K562 (cell line): Measurements from ENCODE around the gene UNC45A. TPM values are rescaled to one million over a fixed set of nuclear protein-coding genes. Genes with fewer than 3 reads are reported as not detected.

Experiments used
- ARID2 ChIP-seq: fragments of 450-650 bp; IDR thresholded peaks from 2 replicates; pipeline ENCODE4 v1.6.1; 2017; ENCODE audit warnings: antibody characterized with exemption, mild to moderate bottlenecking
- CHD4 ChIP-seq: fragments of 200-600 bp; sonication (generic); IDR thresholded peaks from 3 replicates; pipeline ENCODE4 v1.6.1; 2012; ENCODE audit warnings: low read depth, mild to moderate bottlenecking, mixed read lengths, low read length, inconsistent platforms; ENCODE audit not compliant: insufficient read depth, insufficient replicate concordance, poor library complexity, severe bottlenecking
- CREM ChIP-seq: IDR thresholded peaks from 2 replicates; pipeline ENCODE4 v1.6.1; 2014; ENCODE audit warnings: antibody characterized with exemption, low read depth
- CUX1 ChIP-seq: fragments of 200-800 bp; sonication (Bioruptor generic); IDR thresholded peaks from 2 replicates; pipeline ENCODE4 v1.6.1; 2016; ENCODE audit warnings: missing genetic modification characterization, missing compliant biosample characterization
- DACH1 ChIP-seq: fragments of 450-650 bp; IDR thresholded peaks from 2 replicates; pipeline ENCODE4 v1.6.1; 2018; ENCODE audit not compliant: partially characterized antibody
- E2F3 ChIP-seq: fragments of 250-450 bp; sonication (Bioruptor Pico); IDR thresholded peaks from 2 replicates; pipeline ENCODE4 v1.4.0; 2020; ENCODE audit warnings: mild to moderate bottlenecking
- ETV6 ChIP-seq, 3 experiments: fragments of 150-350 bp in 1 of 3; sonication (generic) in 1 of 3; formaldehyde crosslinking in 1 of 3; IDR thresholded peaks; 2 replicates each; pipeline versions ENCODE4 v1.6.1 to v1.8.0; 2014 to 2022; ENCODE audit warnings: borderline replicate concordance in 2 of 3, low read depth in 2 of 3, antibody characterized with exemption in 1 of 3, low read length in 1 of 3, mild to moderate bottlenecking in 1 of 3, missing genetic modification reagents in 1 of 3
- EZH2 ChIP-seq: IDR thresholded peaks from 2 replicates; pipeline ENCODE4 v1.6.1; 2012; ENCODE audit warnings: low read depth, mild to moderate bottlenecking, inconsistent platforms, low read length, borderline replicate concordance
- KHSRP ChIP-seq: fragments of 450-650 bp; IDR thresholded peaks from 2 replicates; pipeline ENCODE4 v1.6.1; 2017
- MNT ChIP-seq, 2 experiments: fragments of 450-650 bp; conservative IDR thresholded peaks; 2 replicates each; pipeline ENCODE4 v1.6.1; 2017; ENCODE audit warnings: mild to moderate bottlenecking in 2 of 2, moderate library complexity in 2 of 2
- NR2C2 ChIP-seq, 2 experiments: fragments of 200-800 bp in 1 of 2; sonication (Bioruptor generic) in 1 of 2; sonication (generic) in 1 of 2; formaldehyde crosslinking in 1 of 2; IDR thresholded peaks; 2 replicates each; pipeline versions ENCODE4 v1.6.1 to v1.8.0; 2016 to 2022; ENCODE audit warnings: mild to moderate bottlenecking in 1 of 2, missing compliant biosample characterization in 1 of 2, missing genetic modification characterization in 1 of 2, missing genetic modification reagents in 1 of 2
- NUFIP1 ChIP-seq: fragments of 450-650 bp; IDR thresholded peaks from 2 replicates; pipeline ENCODE4 v1.6.1; 2018; ENCODE audit not compliant: partially characterized antibody
- PCBP2 ChIP-seq: fragments of 200-400 bp; formaldehyde crosslinking; IDR thresholded peaks from 2 replicates; pipeline ENCODE4 v1.6.1; 2018; ENCODE audit warnings: low read length, low read depth, mild to moderate bottlenecking, moderate library complexity; ENCODE audit not compliant: poor library complexity, severe bottlenecking
- PHB ChIP-seq: fragments of 250-450 bp; sonication (Bioruptor Pico); IDR thresholded peaks from 2 replicates; pipeline ENCODE4 v1.5.0; 2021
- PHF8 ChIP-seq: fragments of 200-600 bp; sonication (generic); IDR thresholded peaks from 2 replicates; pipeline ENCODE4 v1.6.1; 2012; ENCODE audit warnings: mixed run types, mild to moderate bottlenecking, inconsistent platforms, low read length, moderate library complexity, borderline replicate concordance
- POLR2G ChIP-seq: fragments of 200-400 bp; formaldehyde crosslinking; IDR thresholded peaks from 2 replicates; pipeline ENCODE4 v1.6.1; 2017; ENCODE audit warnings: low read depth, mild to moderate bottlenecking, antibody characterized with exemption, low read length, moderate library complexity
- SMAD4 ChIP-seq: fragments of 250-450 bp; sonication (Bioruptor Pico); conservative IDR thresholded peaks from 2 replicates; pipeline ENCODE4 v1.8.0; 2021; ENCODE audit warnings: inconsistent platforms, mild to moderate bottlenecking, moderate library complexity
- SMARCA4 ChIP-seq: fragments of 450-650 bp; IDR thresholded peaks from 2 replicates; pipeline ENCODE4 v1.6.1; 2016
- ZNF589 ChIP-seq: fragments of 200-800 bp; sonication (Bioruptor generic); IDR thresholded peaks from 2 replicates; pipeline ENCODE4 v1.6.1; 2016; ENCODE audit warnings: low read depth, missing genetic modification characterization, missing compliant biosample characterization
- ZNF668 ChIP-seq: fragments of 250-450 bp; sonication (Bioruptor Pico); IDR thresholded peaks from 2 replicates; pipeline ENCODE4 v1.8.0; 2022; ENCODE audit warnings: mild to moderate bottlenecking, inconsistent platforms
- polyA plus RNA-seq, 8 experiments: library from polyadenylated mRNA; depleted of rRNA in 4 of 8; stranded (reverse) in 5 of 8; unstranded in 3 of 8; fragments of >200 nt; fragmentation: Nextera tagmentation in 2 of 8; fragmentation: Illumina TruSeq in 1 of 8; extraction: Ambion mirVana in 2 of 8; extraction: Trizol in 1 of 8; gene quantifications; 2 replicates each; pipeline versions ENCODE4 v1.2.1 to v1.2.3, GENCODE V29; 2011 to 2014; ENCODE audit warnings: inconsistent platforms in 1 of 8, missing spikeins in 1 of 8
- total RNA-seq, 7 experiments: library from RNA; depleted of rRNA in 6 of 7; stranded (reverse); fragments of >200 nt in 6 of 7; fragmentation: Illumina TruSeq in 2 of 7; extraction: Trizol in 2 of 7; gene quantifications; 2 replicates each; pipeline versions ENCODE4 v1.2.1 to v1.2.3, GENCODE V29; 2011 to 2021; ENCODE audit warnings: low replicate concordance in 1 of 7

UNC45A gene
- total and polyA plus RNA-seq, 9 of the 15 experiments (the other 6 are each of a cell fraction or from before 2014, with no cell fraction given) = 22.4 to 79.3 (median 43.7) TPM

GRCh38 chr15:90901175-90902039 is 33.7 kb upstream of the UNC45A start (continued):
- TF ChIP-seq CHD4 (no peak), CREM (peak; percentile 89), PHF8 (no peak), ZNF589 (CRISPR knock-in tag) (peak; percentile 98), ETV6 (IDR thresholded peaks at IDR 0.05; ENCODE audit: borderline replicate concordance in 1 of 2, low read depth in 2 of 2, low read length in 1 of 2) (peak in 1 of 2 experiments; percentile 86; a peak in 2 of 4 replicates), ETV6 (CRISPR knock-in tag; IDR thresholded peaks at IDR 0.05; ENCODE audit: borderline replicate concordance) (no peak), DACH1 (peak; percentile 84), NUFIP1 (no peak), ARID2 (no peak), KHSRP (peak; percentile 96), NR2C2 (CRISPR knock-in tag; IDR thresholded peaks at IDR 0.05) (no peak), NR2C2 (tag; IDR thresholded peaks at IDR 0.05) (peak; percentile 71; the same call in 1 of the 2 replicates), ZNF668 (CRISPR knock-in tag) (no peak), PHB (no peak), CUX1 (CRISPR knock-in tag) (peak; percentile 92), EZH2 (peak; percentile 94; the same call in 1 of the 2 replicates), SMAD4 (CRISPR knock-in tag) (peak; percentile 97), E2F3 (CRISPR knock-in tag) (0 out of 2 replicates have a peak, but pooled peaks have one; percentile 21), POLR2G (no peak), PCBP2 (no peak), SMARCA4 (peak; percentile 99), MNT (conservative IDR thresholded peaks at IDR 0.05) (peak; percentile 94 to 96)
